Measurements from ENCODE around the gene HINT1. TPM values are rescaled to one million over a fixed set of nuclear protein-coding genes. Genes with fewer than 3 reads are reported as not detected.

Gene HINT1
- total RNA-seq, 3 donors from 2014 or later = 161 to 217 (median 214) TPM

DNA sequence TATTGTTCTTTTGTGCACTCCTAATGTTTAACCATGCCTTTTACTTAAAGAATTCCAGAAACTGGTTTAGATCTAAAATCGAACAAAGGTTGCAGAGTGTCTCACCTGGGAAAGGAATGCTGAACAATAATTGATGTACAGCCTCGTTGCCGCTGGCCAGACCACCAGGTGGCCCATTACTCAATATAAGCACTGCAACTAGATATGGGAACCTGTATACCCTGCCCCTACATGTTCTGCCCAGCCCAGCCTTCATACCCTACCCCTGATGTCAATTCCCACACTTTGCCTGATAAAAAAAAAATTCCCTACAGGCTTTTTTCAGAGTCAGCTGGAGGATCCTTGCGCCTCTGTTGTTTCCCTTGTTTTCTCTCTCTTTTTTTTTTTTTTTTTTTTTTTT is 13.8 kb downstream of the HINT1 start:
- no peaks in the 10 kb centered on the region for H3K9me3 ChIP-seq
- DNase-seq (ENCODE audit: low spot score in 2 of 2) = no peak
- no peaks in the 10 kb centered on the region for H3K4me1 ChIP-seq
- H3K36me3 ChIP-seq = no peaks in the 10 kb centered on the region
- H3K27ac ChIP-seq = no peak overlapping the region
- H3K27me3 ChIP-seq = no peaks in the 10 kb centered on the region
- no peak overlapping the region for H3K4me3 ChIP-seq
- intact Hi-C loops (cut with DNase I; ENCODE audit: low total_unique reads) = no loop called here
- TF ChIP-seq POLR2A (IDR thresholded peaks at IDR 0.05) (no peak), POLR2AphosphoS5 (IDR thresholded peaks at IDR 0.05) (no peak)
- TF ChIP-seq, protein P1, sequence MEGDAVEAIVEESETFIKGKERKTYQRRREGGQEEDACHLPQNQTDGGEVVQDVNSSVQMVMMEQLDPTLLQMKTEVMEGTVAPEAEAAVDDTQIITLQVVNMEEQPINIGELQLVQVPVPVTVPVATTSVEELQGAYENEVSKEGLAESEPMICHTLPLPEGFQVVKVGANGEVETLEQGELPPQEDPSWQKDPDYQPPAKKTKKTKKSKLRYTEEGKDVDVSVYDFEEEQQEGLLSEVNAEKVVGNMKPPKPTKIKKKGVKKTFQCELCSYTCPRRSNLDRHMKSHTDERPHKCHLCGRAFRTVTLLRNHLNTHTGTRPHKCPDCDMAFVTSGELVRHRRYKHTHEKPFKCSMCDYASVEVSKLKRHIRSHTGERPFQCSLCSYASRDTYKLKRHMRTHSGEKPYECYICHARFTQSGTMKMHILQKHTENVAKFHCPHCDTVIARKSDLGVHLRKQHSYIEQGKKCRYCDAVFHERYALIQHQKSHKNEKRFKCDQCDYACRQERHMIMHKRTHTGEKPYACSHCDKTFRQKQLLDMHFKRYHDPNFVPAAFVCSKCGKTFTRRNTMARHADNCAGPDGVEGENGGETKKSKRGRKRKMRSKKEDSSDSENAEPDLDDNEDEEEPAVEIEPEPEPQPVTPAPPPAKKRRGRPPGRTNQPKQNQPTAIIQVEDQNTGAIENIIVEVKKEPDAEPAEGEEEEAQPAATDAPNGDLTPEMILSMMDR (IDR thresholded peaks at IDR 0.05) = no peak

- Histone ChIP-seq H3K4me3 (no peak overlapping the region), H3K27ac (no peak overlapping the region), H3K27me3 (no peaks in the 10 kb centered on the region), H3K36me3 (no peaks in the 10 kb centered on the region), H3K9me3 (no peaks in the 10 kb centered on the region), H3K4me1 (no peaks in the 10 kb centered on the region)
- no peak for DNase-seq (ENCODE audit: low spot score in 2 of 2)
- no peak for TF ChIP-seq POLR2AphosphoS5 (IDR thresholded peaks at IDR 0.05)
- TF ChIP-seq, protein P1 (IDR thresholded peaks at IDR 0.05) = no peak
- no peak for TF ChIP-seq POLR2A (IDR thresholded peaks at IDR 0.05)
- intact Hi-C loops (cut with DNase I; ENCODE audit: low total_unique reads) = no loop called here
Observed at GRCh38 chr5:131150408-131150807, 14.6 kb downstream of the HINT1 start.

DNA sequence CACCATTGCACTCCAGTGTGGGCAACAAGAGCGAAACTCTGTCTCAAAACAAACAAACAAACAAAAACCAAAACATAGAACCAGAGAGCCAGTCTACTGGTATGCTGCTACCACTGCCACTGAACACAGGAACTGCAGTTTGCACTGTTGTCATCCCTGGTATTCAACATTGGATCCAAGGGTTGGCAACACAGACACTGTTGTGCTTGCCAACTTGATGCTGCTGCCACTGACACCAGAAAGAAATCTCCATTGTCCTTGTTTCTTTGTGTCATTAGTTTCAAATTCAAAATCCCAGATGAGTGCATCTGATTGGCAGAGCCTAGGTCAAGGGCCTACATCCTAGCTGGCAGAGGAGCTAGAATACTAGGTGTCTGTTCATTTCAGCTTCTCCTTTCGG is 16.2 kb downstream of the HINT1 start:
- no peak overlapping the region for H3K4me3 ChIP-seq
- TF ChIP-seq POLR2AphosphoS5 (IDR thresholded peaks at IDR 0.05) (no peak), POLR2A (IDR thresholded peaks at IDR 0.05) (no peak)
- TF ChIP-seq, protein P1 (IDR thresholded peaks at IDR 0.05) = no peak
- no peak for DNase-seq (ENCODE audit: low spot score in 2 of 2)
- intact Hi-C loops (cut with DNase I; ENCODE audit: low total_unique reads) = no loop called here
- H3K4me1 ChIP-seq = no peaks in the 10 kb centered on the region
- H3K27ac ChIP-seq = no peak overlapping the region
- H3K9me3 ChIP-seq = no peaks in the 10 kb centered on the region
- no peaks in the 10 kb centered on the region for H3K27me3 ChIP-seq
- H3K36me3 ChIP-seq = no peaks in the 10 kb centered on the region

DNA sequence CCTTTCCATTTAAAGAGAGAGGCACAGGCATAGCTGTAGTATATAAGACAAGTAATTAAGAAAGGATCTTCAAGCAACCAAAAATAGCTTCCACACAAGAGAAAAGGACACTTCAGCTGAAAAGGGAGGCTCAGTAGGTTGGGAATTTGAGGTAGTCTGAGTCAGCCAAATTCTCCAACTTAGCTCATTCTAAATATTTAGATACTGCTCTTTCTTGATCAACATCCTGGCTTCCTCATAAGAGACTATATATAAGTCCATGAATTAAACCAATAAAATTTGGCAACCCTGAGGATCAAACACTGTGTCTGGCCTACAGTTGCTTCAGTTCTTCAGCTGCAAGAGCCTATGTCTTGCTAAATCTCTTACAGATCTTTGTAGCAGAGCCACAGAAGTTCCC is 17.8 kb downstream of the HINT1 start:
- Histone ChIP-seq H3K27me3 (no peaks in the 10 kb centered on the region), H3K27ac (no peak overlapping the region), H3K4me1 (no peaks in the 10 kb centered on the region), H3K4me3 (no peak overlapping the region), H3K9me3 (no peaks in the 10 kb centered on the region), H3K36me3 (no peaks in the 10 kb centered on the region)
- TF ChIP-seq, protein P1 (IDR thresholded peaks at IDR 0.05) = no peak
- TF ChIP-seq POLR2AphosphoS5 (IDR thresholded peaks at IDR 0.05) (no peak), POLR2A (IDR thresholded peaks at IDR 0.05) (no peak)
- no peak for DNase-seq (ENCODE audit: low spot score in 2 of 2)
- intact Hi-C loops (cut with DNase I; ENCODE audit: low total_unique reads) = no loop called here

DNA sequence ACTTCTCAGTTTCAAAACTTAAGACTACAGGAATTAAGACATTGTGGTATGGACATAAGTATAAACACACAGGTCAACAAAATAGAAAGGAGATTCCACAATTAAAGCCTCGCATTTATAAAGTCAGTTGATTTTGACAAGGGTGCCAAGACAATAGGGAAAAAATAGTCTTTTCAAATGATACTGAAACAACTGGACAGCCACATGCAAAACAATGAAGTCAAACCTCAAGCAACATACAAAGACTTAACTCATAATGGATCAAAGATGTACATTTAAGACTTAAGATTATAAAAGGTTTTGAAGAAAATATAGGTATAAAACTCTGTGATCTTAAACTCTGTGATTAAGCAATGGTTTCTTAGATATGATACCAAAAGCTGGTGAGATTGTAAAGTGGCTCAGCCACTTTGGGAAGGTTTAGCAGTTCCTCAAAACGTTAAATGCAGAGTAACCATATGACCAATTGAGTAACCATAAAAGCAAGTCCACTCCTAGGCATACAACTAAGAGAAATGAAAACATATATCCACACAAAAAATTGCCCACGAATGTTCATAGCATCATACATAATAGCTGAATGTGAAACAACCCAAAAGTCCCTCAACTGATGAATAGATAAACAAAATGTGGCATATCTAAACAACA is 22.0 kb downstream of the HINT1 start:
- no peaks in the 10 kb centered on the region for H3K27me3 ChIP-seq
- intact Hi-C loops (cut with DNase I; ENCODE audit: low total_unique reads) = no loop called here
- no peak overlapping the region for H3K4me3 ChIP-seq
- no peak overlapping the region for H3K27ac ChIP-seq
- no peaks in the 10 kb centered on the region for H3K36me3 ChIP-seq
- no peaks in the 10 kb centered on the region for H3K4me1 ChIP-seq
- TF ChIP-seq POLR2A (IDR thresholded peaks at IDR 0.05) (no peak), POLR2AphosphoS5 (IDR thresholded peaks at IDR 0.05) (no peak)
- TF ChIP-seq, protein P1 (IDR thresholded peaks at IDR 0.05) = no peak
- H3K9me3 ChIP-seq = no peaks in the 10 kb centered on the region
- DNase-seq (ENCODE audit: low spot score in 2 of 2) = no peak
